ENCODE measurements around the gene ATRIP.

Gene ATRIP

DNA sequence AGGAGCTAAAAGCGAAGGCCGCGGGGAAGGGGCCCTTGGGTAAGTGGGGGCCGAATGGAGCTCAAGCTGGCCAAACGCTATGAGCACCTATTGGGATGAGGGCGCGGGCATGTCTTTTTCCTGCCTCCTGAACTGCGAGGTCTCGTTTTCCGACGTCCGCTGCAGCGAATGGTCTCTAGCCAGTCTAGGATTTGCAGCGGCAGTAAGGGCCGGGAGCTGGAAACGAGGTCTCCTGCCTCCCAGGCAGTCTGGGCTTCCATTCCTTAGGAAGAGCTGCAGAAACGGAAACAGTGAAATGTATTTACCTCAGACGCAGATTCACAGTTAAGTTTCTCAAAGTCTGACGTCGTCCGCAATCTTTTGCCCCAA, 6.0 kb upstream of the ATRIP start:
- no peaks in the 10 kb centered on the region for H3K4me1 ChIP-seq (ENCODE audit: control insufficient read depth, insufficient read depth, low read length)
- POLR2A ChIA-PET, result interaction anchor here (1.7 kb wide), 1 partner anchor 32 kb away, joined by 13 read pairs; no protein-coding TSS in a partner anchor
- peak overlapping the region; percentile 84 for H3K4me3 ChIP-seq (ENCODE audit: low read depth, low read length)
- peaks cover 14 to 34% of the 10 kb centered on the region in 2 experiments; a peak in 2 of 3 replicates for H3K36me3 ChIP-seq (ENCODE audit: control insufficient read depth in 2 of 2, insufficient read depth in 1 of 2, low read length in 2 of 2)
- H3K27ac ChIP-seq (ENCODE audit: extremely low read depth, low read depth, low read length), result peak overlapping the region; percentile 67
- TF ChIP-seq ZNF544 (tag by site-specific recombination; IDR thresholded peaks at IDR 0.05), result no peak
- TF ChIP-seq ZNF23 (tag by site-specific recombination; IDR thresholded peaks at IDR 0.05; ENCODE audit: borderline replicate concordance), result no peak
- TF ChIP-seq ZNF677 (tag by site-specific recombination; IDR thresholded peaks at IDR 0.05), result no peak
- TF ChIP-seq ZNF501 (tag by site-specific recombination; IDR thresholded peaks at IDR 0.05), result no peak
- no peak for TF ChIP-seq BCL11B (tag by site-specific recombination; IDR thresholded peaks at IDR 0.05; ENCODE audit: low read depth)
- TF ChIP-seq ZFHX2 (tag by site-specific recombination; conservative IDR thresholded peaks at IDR 0.05), result no peak
- TF ChIP-seq ZNF785 (tag by site-specific recombination; IDR thresholded peaks at IDR 0.05), result no peak
- H3K9me3 ChIP-seq (ENCODE audit: control insufficient read depth, insufficient read depth, low read depth, low read length), result no peaks in the 10 kb centered on the region
- CTCF ChIA-PET, result interaction anchor here (2.3 to 2.8 kb wide), 2 partner anchors 40 to 246 kb away, joined by 11 to 15 read pairs; no protein-coding TSS in a partner anchor

DNA sequence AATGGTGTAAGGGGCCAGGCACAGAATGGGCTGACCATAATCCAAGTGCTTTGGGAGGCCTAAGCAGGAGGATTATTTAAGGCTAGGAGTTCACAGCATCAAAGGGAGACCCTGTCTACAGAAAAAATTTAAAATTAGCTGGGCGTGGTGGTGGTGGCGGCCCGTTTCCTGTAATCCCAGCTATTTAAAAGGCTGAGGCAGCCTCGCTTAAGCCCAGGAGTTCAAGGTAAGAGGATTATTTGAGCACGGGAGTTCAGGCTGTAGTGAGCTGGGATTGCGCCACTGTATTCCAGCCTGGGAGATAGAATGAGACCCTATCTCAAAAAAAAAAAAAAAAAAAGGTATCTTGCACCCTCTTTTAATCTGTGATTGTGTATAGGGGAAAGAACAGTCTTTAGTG, 4.6 kb upstream of the ATRIP start:
- Histone ChIP-seq H3K9me3 (ENCODE audit: control insufficient read depth, insufficient read depth, low read depth, low read length) (no peaks in the 10 kb centered on the region), H3K4me1 (ENCODE audit: control insufficient read depth, insufficient read depth, low read length) (no peaks in the 10 kb centered on the region), H3K4me3 (ENCODE audit: low read depth, low read length) (no peak overlapping the region), H3K27ac (ENCODE audit: extremely low read depth, low read depth, low read length) (no peak overlapping the region), H3K36me3 (ENCODE audit: control insufficient read depth in 2 of 2, insufficient read depth in 1 of 2, low read length in 2 of 2) (peaks cover 14 to 34% of the 10 kb centered on the region in 2 experiments; a peak in 2 of 3 replicates)
- CTCF ChIA-PET, result interaction anchor here (0.6 kb wide), 1 partner anchor 68 kb away, joined by 3 read pairs; no protein-coding TSS in a partner anchor
- POLR2A ChIA-PET, result interaction anchor here (0.6 kb wide), 1 partner anchor 64 kb away, joined by 3 read pairs; no protein-coding TSS in a partner anchor
- TF ChIP-seq ZNF354C (tag by site-specific recombination; IDR thresholded peaks at IDR 0.05; ENCODE audit: borderline replicate concordance, low read depth), result no peak
- TF ChIP-seq, protein P1, sequence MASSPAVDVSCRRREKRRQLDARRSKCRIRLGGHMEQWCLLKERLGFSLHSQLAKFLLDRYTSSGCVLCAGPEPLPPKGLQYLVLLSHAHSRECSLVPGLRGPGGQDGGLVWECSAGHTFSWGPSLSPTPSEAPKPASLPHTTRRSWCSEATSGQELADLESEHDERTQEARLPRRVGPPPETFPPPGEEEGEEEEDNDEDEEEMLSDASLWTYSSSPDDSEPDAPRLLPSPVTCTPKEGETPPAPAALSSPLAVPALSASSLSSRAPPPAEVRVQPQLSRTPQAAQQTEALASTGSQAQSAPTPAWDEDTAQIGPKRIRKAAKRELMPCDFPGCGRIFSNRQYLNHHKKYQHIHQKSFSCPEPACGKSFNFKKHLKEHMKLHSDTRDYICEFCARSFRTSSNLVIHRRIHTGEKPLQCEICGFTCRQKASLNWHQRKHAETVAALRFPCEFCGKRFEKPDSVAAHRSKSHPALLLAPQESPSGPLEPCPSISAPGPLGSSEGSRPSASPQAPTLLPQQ (tag by site-specific recombination; IDR thresholded peaks at IDR 0.05), result no peak
- TF ChIP-seq BCL11A (tag by site-specific recombination; IDR thresholded peaks at IDR 0.05; ENCODE audit: low read depth), result no peak
- TF ChIP-seq, protein P2, sequence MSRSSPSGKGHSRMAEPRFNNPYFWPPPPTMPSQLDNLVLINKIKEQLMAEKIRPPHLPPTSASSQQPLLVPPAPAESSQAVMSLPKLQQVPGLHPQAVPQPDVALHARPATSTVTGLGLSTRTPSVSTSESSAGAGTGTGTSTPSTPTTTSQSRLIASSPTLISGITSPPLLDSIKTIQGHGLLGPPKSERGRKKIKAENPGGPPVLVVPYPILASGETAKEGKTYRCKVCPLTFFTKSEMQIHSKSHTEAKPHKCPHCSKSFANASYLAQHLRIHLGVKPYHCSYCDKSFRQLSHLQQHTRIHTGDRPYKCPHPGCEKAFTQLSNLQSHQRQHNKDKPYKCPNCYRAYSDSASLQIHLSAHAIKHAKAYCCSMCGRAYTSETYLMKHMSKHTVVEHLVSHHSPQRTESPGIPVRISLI (tag by site-specific recombination; IDR thresholded peaks at IDR 0.05), result no peak
- no peak for TF ChIP-seq BCL11B (tag by site-specific recombination; IDR thresholded peaks at IDR 0.05; ENCODE audit: low read depth)
- no peak for TF ChIP-seq ZNF223 (tag by site-specific recombination; IDR thresholded peaks at IDR 0.05)
- no peak for TF ChIP-seq ZNF624 (tag by site-specific recombination; IDR thresholded peaks at IDR 0.05)
- TF ChIP-seq, protein P3, sequence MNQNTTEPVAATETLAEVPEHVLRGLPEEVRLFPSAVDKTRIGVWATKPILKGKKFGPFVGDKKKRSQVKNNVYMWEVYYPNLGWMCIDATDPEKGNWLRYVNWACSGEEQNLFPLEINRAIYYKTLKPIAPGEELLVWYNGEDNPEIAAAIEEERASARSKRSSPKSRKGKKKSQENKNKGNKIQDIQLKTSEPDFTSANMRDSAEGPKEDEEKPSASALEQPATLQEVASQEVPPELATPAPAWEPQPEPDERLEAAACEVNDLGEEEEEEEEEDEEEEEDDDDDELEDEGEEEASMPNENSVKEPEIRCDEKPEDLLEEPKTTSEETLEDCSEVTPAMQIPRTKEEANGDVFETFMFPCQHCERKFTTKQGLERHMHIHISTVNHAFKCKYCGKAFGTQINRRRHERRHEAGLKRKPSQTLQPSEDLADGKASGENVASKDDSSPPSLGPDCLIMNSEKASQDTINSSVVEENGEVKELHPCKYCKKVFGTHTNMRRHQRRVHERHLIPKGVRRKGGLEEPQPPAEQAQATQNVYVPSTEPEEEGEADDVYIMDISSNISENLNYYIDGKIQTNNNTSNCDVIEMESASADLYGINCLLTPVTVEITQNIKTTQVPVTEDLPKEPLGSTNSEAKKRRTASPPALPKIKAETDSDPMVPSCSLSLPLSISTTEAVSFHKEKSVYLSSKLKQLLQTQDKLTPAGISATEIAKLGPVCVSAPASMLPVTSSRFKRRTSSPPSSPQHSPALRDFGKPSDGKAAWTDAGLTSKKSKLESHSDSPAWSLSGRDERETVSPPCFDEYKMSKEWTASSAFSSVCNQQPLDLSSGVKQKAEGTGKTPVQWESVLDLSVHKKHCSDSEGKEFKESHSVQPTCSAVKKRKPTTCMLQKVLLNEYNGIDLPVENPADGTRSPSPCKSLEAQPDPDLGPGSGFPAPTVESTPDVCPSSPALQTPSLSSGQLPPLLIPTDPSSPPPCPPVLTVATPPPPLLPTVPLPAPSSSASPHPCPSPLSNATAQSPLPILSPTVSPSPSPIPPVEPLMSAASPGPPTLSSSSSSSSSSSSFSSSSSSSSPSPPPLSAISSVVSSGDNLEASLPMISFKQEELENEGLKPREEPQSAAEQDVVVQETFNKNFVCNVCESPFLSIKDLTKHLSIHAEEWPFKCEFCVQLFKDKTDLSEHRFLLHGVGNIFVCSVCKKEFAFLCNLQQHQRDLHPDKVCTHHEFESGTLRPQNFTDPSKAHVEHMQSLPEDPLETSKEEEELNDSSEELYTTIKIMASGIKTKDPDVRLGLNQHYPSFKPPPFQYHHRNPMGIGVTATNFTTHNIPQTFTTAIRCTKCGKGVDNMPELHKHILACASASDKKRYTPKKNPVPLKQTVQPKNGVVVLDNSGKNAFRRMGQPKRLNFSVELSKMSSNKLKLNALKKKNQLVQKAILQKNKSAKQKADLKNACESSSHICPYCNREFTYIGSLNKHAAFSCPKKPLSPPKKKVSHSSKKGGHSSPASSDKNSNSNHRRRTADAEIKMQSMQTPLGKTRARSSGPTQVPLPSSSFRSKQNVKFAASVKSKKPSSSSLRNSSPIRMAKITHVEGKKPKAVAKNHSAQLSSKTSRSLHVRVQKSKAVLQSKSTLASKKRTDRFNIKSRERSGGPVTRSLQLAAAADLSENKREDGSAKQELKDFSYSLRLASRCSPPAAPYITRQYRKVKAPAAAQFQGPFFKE (tag by site-specific recombination; IDR thresholded peaks at IDR 0.05; ENCODE audit: borderline replicate concordance), result no peak
- TF ChIP-seq ZNF600 (tag by site-specific recombination; IDR thresholded peaks at IDR 0.05), result no peak
- TF ChIP-seq ZNF350 (tag by site-specific recombination; IDR thresholded peaks at IDR 0.05), result no peak
- no peak for TF ChIP-seq SP2 (tag by site-specific recombination; IDR thresholded peaks at IDR 0.05)
- TF ChIP-seq ZNF423 (tag by site-specific recombination; IDR thresholded peaks at IDR 0.05), result no peak
- TF ChIP-seq ZNF530 (tag by site-specific recombination; IDR thresholded peaks at IDR 0.05; ENCODE audit: low read depth), result no peak
- no peak for TF ChIP-seq ZNF366 (tag by site-specific recombination; conservative IDR thresholded peaks at IDR 0.05)
- TF ChIP-seq ZNF274 (IDR thresholded peaks at IDR 0.05; ENCODE audit: low read length), result no peak
- TF ChIP-seq ZNF274 (tag by site-specific recombination; IDR thresholded peaks at IDR 0.05; ENCODE audit: borderline replicate concordance), result no peak
